Germinal center (tissue), 1 donor: ENCODE data around the gene MARCHF9.
A peak's percentile ranks its signal among the peaks of the same experiment; 100 is the strongest.

Experiments
- DNase-seq: peaks from one replicate; pipeline ENCODE4 v3.0.0; 2012; ENCODE audit warnings: mixed read lengths, low spot score

MARCHF9 gene

DNA sequence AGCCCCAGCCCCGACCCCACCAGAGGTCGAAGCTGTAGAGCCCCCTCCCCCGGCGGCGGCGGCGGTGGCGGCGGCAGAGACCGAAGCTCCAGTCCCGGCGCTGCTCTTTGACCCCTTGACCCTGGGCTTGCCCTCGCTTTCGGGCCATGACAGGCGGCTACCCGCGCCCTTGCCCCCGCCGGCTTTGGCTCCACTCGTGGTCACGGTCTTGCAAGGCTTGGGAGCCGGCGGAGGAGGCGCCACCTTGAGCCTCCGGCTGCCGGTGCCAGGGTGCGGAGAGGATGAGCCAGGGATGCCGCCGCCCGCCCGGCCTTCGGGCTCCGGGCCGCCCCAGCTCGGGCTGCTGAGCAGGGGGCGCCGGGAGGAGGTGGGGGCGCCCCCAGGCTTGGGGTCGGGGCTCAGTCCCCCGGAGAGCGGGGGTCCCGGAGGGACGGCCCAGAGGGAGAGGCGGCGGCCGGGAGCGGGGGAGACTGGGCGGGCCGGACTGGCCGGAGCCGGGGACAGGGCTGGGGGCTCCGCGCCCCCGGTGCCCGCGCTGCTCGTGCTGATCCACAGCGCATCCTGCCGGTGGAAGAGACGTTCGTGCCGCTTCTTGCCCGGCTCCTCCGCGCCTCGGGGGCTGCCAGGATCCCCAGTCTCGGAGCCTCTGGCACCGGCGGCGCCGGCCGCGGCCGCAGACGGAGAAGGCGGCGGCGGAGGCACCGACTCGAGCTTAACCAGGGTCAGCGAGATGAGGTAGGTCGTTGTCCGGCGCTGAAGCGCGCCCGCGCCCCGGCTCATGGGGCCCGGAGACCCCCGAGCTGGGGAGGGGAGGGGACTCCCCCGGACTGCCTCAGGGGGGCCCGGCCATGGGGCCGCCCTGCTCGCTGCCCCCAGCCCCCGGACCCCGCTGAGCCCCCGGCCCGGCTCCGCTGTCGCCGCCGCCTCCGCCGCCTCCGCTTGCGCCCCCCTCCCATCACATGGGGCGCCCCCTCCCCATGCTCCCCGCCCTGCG lies 17.1 kb upstream of the MARCHF9 start:
- no peak for DNase-seq

- DNase-seq = no peak
Measured at GRCh38 chr12:57738661-57739237, 16.2 kb upstream of the MARCHF9 start, which contains the start of gene AGAP2. Gene AGAP2 (minus strand): TSS chr12:57738742. CDS start chr12:57738246, 496 bp downstream.

GRCh38 chr12:57739387-57739786 lies 15.5 kb upstream of the MARCHF9 start:
- DNase-seq = no peak

GRCh38 chr12:57739914-57740538 lies 14.9 kb upstream of the MARCHF9 start:
- DNase-seq = no peak

GRCh38 chr12:57740656-57741412 lies 14.1 kb upstream of the MARCHF9 start:
- DNase-seq = peak; percentile 77

DNA sequence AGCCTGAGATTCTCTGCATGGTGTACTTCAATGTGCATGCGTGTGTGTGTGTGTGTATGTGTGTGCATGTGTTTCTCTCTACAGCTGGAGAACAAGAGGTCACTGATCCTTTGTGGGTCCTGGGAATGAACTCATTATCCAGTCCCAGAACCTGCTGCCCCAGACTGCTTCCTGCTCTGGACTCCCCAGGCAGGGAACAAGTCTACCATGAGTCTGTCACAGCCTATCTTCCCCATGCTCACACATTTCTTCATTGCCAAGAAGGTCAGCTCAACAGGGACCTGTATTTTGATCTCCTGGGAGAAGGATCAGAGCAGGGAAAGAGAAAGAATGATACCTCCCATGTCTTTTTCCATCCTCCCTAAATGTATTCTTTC lies 13.5 kb upstream of the MARCHF9 start:
- DNase-seq = no peak

GRCh38 chr12:57741844-57742738 lies 12.8 kb upstream of the MARCHF9 start:
- peak; percentile 86 for DNase-seq

- DNase-seq = no peak
Measured at GRCh38 chr12:57743769-57744168, 11.1 kb upstream of the MARCHF9 start.

DNA sequence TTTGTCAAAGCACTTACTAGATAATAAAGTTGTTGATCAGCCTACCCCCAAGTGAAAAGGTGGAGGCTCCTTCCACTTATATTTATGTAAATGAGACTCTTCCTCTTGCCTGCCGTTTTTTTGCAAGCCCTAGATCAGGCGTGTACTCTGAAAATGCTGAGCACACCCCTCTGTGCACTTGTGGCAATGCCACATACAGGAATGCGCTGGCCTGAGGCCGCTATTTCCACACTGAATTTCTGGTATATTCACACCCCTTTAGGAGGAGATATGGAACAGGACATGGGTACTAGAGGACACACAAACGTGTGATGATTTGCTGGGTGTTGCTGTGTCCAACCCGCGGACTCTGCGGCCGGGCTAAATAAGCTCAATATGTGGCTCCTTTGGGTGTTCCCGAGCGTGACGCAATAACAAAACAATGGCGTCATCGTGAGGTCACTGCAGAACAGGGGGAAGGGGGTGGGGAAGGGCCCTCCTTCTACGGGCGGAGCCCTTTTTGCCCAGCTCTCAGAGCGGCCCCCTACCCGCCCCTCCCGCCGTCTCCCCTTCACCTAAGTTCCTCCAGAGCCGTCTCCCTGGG lies 10.6 kb upstream of the MARCHF9 start:
- DNase-seq = peak; percentile 68

- DNase-seq = peak; percentile 93
Measured at GRCh38 chr12:57744777-57745484, 10.0 kb upstream of the MARCHF9 start, which contains the start of gene TSPAN31. Gene TSPAN31 (plus strand): TSS chr12:57745039. CDS start chr12:57745155, 116 bp downstream.

DNA sequence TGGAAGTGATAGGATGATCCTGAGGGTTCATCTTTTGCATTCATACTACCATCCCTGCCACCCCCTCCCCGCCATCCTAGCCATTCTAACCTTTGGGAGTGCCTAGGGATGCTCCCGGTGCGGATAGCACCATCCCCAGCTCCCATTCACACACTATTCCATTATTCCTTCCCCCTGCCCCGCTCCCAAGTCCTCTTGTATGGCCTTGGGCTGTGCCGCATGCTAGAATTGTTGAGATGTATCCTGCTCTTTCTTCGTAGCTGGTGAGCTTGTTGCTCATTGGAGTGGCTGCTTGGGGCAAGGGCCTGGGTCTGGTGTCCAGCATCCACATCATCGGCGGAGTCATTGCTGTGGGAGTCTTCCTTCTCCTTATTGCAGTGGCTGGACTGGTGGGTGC lies 9.4 kb upstream of the MARCHF9 start:
- no peak for DNase-seq

DNA sequence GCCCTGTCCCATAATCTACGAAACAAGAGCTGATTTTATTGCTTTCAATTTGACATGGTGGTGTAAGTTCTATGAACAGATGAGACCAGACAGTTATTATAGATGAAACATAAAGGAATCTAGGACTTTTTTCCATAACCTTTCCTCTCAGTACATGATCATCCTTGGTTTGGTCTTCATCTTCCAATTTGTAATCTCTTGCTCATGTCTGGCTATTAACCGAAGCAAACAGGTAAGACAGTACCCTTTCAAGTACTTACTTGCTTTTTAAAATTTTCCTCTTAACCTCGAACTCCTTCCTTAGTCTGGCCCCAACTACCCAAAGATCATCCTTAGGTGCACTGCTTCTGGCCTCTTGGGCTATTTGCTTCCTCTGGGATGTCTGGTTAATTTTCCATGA lies 8.9 kb upstream of the MARCHF9 start:
- DNase-seq = no peak

GRCh38 chr12:57749061-57749460 lies 5.8 kb upstream of the MARCHF9 start:
- DNase-seq = no peak

- DNase-seq = no peak
Measured at GRCh38 chr12:57750561-57751431, 4.1 kb upstream of the MARCHF9 start.

- DNase-seq = no peak
Measured at GRCh38 chr12:57751432-57751787, 3.5 kb upstream of the MARCHF9 start.

GRCh38 chr12:57751788-57752667 lies 2.9 kb upstream of the MARCHF9 start, which contains the start of gene CDK4:
Gene CDK4 (minus strand): TSS chr12:57752310. CDS start chr12:57751717, 593 bp downstream.
- DNase-seq = peak; percentile 97

DNA sequence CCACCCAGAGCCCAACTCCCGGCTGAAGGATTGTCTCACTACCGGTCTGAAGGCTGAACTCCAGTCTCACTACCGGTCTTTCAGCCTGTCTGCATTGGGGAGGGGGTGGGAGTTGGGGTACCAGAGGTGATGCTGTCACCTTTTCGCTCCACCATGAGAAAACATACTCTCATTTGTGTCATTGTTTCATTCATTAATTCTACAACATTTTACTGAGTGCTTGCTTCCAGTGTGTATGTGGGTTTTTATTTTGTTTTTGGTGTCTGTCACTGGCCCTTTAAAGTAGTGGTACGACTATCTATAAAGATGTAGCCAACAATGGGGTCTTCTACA lies 2.3 kb upstream of the MARCHF9 start:
- DNase-seq = no peak

DNA sequence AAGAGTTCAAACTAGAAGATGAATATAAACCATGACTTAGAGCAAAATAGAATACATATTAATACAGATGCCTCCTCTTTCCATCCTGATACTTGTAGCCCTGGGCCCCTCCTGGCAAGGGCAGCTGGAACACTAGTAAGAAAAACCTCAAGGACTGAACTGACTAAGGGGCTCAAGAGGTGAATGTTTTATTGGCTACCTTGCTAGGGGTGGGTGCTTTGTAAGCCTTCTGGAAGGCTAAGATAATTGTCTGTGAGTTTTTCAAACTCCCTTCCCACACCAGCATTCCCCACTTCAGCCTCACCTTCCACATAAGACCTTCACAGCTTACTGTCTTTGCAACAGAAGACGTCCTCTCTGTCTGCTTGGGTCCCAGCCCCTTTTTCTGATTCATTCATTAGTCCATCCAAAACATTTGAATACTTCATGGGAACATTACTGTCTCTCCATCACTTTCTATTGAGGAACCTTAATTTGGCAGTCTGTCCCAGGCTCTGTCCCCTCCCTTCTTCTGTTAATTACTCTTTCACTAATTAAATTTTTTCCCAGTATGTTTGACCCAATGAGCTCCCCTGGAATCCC lies 1.1 kb upstream of the MARCHF9 start:
- DNase-seq = no peak
